DMS79 (cell line): ENCODE results near the gene AHNAK2.
"Not testable (repeated sequence)": the region's sequence is repeated elsewhere in the genome, so short reads cannot be mapped to it uniquely, and the experiment has no call there.

Experiments used
- DNase-seq: peaks from one replicate; lab custom pipeline; 2025; lab: John Stamatoyannopoulos, UW

The AHNAK2 gene

GRCh38 chr14:104898870-104899510 is 79.2 kb downstream of the AHNAK2 start:
- DNase-seq, result no peak

- DNase-seq, result no peak
Measured at GRCh38 chr14:104898195-104898558, 80.0 kb downstream of the AHNAK2 start.

- DNase-seq, result no peak
Measured at GRCh38 chr14:104897330-104898194, 80.6 kb downstream of the AHNAK2 start.

- peak; percentile 86 for DNase-seq
Measured at GRCh38 chr14:104895786-104896661, 82.2 kb downstream of the AHNAK2 start.

- peak; percentile 70 for DNase-seq
Measured at GRCh38 chr14:104895207-104895785, 82.9 kb downstream of the AHNAK2 start.

GRCh38 chr14:104894331-104895206 is 83.6 kb downstream of the AHNAK2 start:
- no peak for DNase-seq

- no peak for DNase-seq
Measured at GRCh38 chr14:104893435-104894207, 84.6 kb downstream of the AHNAK2 start.

- no peak for DNase-seq
Measured at GRCh38 chr14:104892531-104893434, 85.4 kb downstream of the AHNAK2 start.

- no peak for DNase-seq
Measured at GRCh38 chr14:104891664-104892530, 86.3 kb downstream of the AHNAK2 start.

GRCh38 chr14:104891121-104891551 is 87.0 kb downstream of the AHNAK2 start:
- DNase-seq, result no peak

- DNase-seq, result not testable (repeated sequence)
Measured at GRCh38 chr14:104890292-104890691, 87.9 kb downstream of the AHNAK2 start.

- DNase-seq, result no peak
Measured at GRCh38 chr14:104889375-104889757, 88.8 kb downstream of the AHNAK2 start.

- no peak for DNase-seq
Measured at GRCh38 chr14:104888489-104889374, 89.4 kb downstream of the AHNAK2 start.

GRCh38 chr14:104887623-104888488 is 90.3 kb downstream of the AHNAK2 start:
- no peak for DNase-seq
